ENCODE measurements around the gene ZP2. TPM values are rescaled to one million over a fixed set of nuclear protein-coding genes. Genes with fewer than 3 reads are reported as not detected.
"Not testable (repeated sequence)": the region's sequence is repeated elsewhere in the genome, so short reads cannot be mapped to it uniquely, and the experiment has no call there.

ZP2 gene
- total and polyA plus RNA-seq, 9 donors = 0.36 to 1.1 (median 0.37) TPM; not detected in 6

GRCh38 chr16:21250072-21250923 lies 38.9 kb upstream of the ZP2 start:
- H3K27ac ChIP-seq = no peak overlapping the region
- intact Hi-C loops (cut with DNase I) = no loop called here

DNA sequence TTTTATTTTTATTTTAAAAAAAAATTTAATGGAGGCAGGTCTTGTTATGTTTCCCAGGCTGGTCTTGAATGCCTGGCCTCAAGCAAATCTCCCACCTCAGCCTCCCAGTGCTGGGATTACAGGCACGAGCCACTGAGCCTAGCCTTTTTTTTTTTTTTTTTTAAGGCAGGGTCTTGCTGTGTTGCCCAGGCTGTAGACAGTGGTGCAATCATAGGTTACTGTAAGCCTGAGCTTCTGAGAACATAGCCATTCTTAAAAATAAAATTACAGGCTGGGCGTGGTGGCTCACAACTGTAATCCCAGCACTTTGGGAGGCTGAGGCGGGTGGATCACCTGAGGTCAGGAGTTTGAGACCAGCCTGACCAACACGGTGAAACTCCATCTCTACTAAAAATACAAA lies 36.8 kb upstream of the ZP2 start:
- H3K4me1 ChIP-seq (ENCODE audit: insufficient read depth); intact Hi-C loops (cut with DNase I); H3K36me3 ChIP-seq; H3K27me3 ChIP-seq; H3K27ac ChIP-seq; H3K9me3 ChIP-seq; H3K4me3 ChIP-seq; DNase-seq: not testable (repeated sequence)
- WGBS, 3 donors = 87 to 91% (median 87%) methylated on average over 4 of the region's 4 CpGs

More at GRCh38 chr16:21250072-21250923, 38.9 kb upstream of the ZP2 start:
- Histone ChIP-seq H3K27me3 (no peaks in the 10 kb centered on the region), H3K9me3 (no peaks in the 10 kb centered on the region), H3K36me3 (no peaks in the 10 kb centered on the region), H3K4me1 (ENCODE audit: insufficient read depth) (no peaks in the 10 kb centered on the region), H3K4me3 (no peak overlapping the region)
- TF ChIP-seq POLR2A (IDR thresholded peaks at IDR 0.05) = no peak
- no peak for TF ChIP-seq EP300 (IDR thresholded peaks at IDR 0.05)
- no peak for TF ChIP-seq CTCF (IDR thresholded peaks at IDR 0.05)
- no peak for DNase-seq
- 76 to 88% (median 78%) methylated on average over 15 of the region's 15 CpGs for WGBS, 3 donors

GRCh38 chr16:21244518-21245215 lies 33.3 kb upstream of the ZP2 start:
- intact Hi-C loops (cut with DNase I) = no loop called here
- no peak overlapping the region for H3K4me3 ChIP-seq

DNA sequence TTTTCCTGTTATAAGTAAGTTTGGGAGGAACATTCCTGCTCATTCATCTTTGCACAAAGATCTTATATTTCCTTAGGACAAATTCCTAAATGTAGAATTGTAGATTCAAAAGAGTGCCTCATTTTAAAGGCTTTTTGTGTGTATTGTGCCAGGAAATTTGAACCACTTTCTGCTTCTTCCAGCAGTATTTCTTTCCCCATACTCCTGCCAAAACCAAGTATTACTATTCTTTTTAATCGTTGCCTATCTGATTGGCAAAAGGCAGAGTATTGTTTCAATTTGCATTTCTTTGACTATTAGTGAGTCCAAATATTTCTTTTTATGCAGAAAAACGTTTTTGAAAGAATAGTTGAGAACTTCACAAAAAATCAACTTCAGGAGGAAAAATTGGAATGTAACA lies 31.4 kb upstream of the ZP2 start:
- no peak overlapping the region for H3K27ac ChIP-seq
- TF ChIP-seq EP300 (IDR thresholded peaks at IDR 0.05) (no peak), CTCF (IDR thresholded peaks at IDR 0.05) (no peak), POLR2A (IDR thresholded peaks at IDR 0.05) (no peak)
- H3K27me3 ChIP-seq = no peaks in the 10 kb centered on the region
- 1 to 5% (median 1%) methylated on average over 2 of the region's 2 CpGs for WGBS, 3 donors
- no peaks in the 10 kb centered on the region for H3K4me1 ChIP-seq (ENCODE audit: insufficient read depth)
- no peak overlapping the region for H3K4me3 ChIP-seq
- no peaks in the 10 kb centered on the region for H3K36me3 ChIP-seq
- intact Hi-C loops (cut with DNase I) = no loop called here
- DNase-seq = no peak
- H3K9me3 ChIP-seq = no peaks in the 10 kb centered on the region

More at GRCh38 chr16:21244518-21245215, 33.3 kb upstream of the ZP2 start:
- Histone ChIP-seq H3K9me3 (no peaks in the 10 kb centered on the region), H3K4me1 (ENCODE audit: insufficient read depth) (no peaks in the 10 kb centered on the region), H3K36me3 (no peaks in the 10 kb centered on the region), H3K27me3 (no peaks in the 10 kb centered on the region), H3K27ac (no peak overlapping the region)
- DNase-seq = no peak
- TF ChIP-seq POLR2A (IDR thresholded peaks at IDR 0.05) (no peak), CTCF (IDR thresholded peaks at IDR 0.05) (no peak), EP300 (IDR thresholded peaks at IDR 0.05) (no peak)
- 17 to 19% (median 19%) methylated on average over 7 of the region's 7 CpGs for whole genome bisulfite sequencing, 3 donors

- intact Hi-C loops (cut with DNase I) = no loop called here
- no peaks in the 10 kb centered on the region for H3K36me3 ChIP-seq
- no peak overlapping the region for H3K27ac ChIP-seq
- no peak for TF ChIP-seq EP300 (IDR thresholded peaks at IDR 0.05)
- no peak for TF ChIP-seq CTCF (IDR thresholded peaks at IDR 0.05)
- TF ChIP-seq POLR2A (IDR thresholded peaks at IDR 0.05) = no peak
- no peak overlapping the region for H3K4me3 ChIP-seq
- no peaks in the 10 kb centered on the region for H3K4me1 ChIP-seq (ENCODE audit: insufficient read depth)
- no peak for DNase-seq
- H3K27me3 ChIP-seq = no peaks in the 10 kb centered on the region
- H3K9me3 ChIP-seq = no peaks in the 10 kb centered on the region
- 27 to 40% (median 32%) methylated on average over 4 of the region's 4 CpGs for WGBS, 3 donors
These were observed 28.3 kb upstream of the ZP2 start for GRCh38 chr16:21239646-21240045.

All from ovary (tissue), 9 donors.